Fibroblast of peridontal ligament (primary cell): ENCODE data around the gene SUPT7L.
A peak's percentile ranks its signal among the peaks of the same experiment; 100 is the strongest.

Experiments
- DNase-seq: peaks from one replicate; pipeline ENCODE4 v3.0.0-alpha.2; 2010; ENCODE audit errors: extremely low read depth

The SUPT7L gene

DNA sequence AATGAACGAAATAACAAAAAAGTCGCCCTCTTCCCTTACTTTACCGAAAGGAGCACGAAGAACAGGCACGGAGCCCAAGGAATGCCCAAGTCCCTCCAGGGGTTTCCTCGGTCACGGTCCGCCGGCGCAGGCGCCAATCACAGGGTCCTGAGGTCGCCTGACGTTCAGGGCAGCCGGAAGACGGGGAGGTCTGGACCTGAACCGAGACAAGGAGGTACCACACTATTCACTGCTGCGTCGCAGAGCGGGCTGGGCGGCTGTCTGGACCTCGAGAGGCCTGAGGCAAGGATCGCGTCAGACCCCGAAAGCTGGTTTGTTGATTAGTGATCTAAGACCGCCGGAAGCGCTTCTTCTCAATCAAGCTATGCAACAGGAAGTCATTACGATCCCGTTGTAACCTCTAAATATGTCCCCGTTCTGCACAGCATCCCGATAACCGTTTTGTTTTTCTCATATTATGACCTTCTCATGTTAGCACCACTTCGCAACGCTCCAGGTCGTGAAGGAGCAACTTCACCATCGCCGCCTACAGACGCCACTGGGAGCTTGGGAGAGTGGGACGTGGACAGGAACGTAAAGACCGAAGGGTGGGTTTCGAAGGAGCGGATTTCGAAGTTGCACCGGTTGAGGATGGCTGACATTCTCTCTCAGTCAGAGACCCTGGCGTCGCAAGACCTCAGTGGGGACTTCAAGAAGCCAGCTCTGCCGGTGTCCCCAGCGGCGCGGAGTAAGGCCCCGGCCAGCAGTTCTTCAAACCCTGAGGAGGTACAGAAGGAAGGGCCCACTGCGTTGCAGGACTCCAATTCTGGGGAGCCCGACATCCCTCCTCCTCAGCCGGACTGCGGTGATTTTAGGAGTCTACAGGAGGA is at the start of gene SUPT7L, which contains the start of gene SLC4A1AP:
Gene SUPT7L, minus strand, starts transcription at position 330 of the 869 bp plus-strand sequence. CDS start 1,422 bp downstream, outside the sequence.
Gene SLC4A1AP, plus strand, starts transcription at position 605 of the 869 bp plus-strand sequence. Its CDS starts 26 bp downstream, at position 631.
- DNase-seq, result peak; percentile 92

GRCh38 chr2:27713201-27713600 is 49.8 kb upstream of the SUPT7L start:
- no peak for DNase-seq

DNA sequence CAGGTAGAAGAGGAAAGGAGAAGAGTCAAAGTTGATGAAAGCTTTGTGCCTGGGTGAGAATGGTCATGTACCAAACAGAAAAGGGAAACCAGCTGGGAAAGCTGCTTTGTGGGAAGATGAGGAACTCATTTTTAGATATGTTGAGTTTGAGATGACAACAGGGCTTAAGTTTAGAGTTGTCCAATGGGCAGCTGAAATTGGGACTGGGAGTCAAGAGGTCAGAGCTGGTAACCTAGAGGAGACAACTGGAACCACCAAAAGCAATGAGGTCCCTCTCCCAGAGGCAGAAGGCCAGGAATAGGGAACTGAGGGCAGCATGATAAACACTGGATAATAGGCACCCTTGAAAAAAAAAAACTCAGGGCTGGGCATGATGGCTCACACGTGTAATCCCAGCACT is 49.1 kb upstream of the SUPT7L start:
- no peak for DNase-seq

- DNase-seq, result no peak
These were observed 48.4 kb upstream of the SUPT7L start for GRCh38 chr2:27711804-27712203.

- DNase-seq, result no peak
These were observed 47.4 kb upstream of the SUPT7L start for GRCh38 chr2:27710640-27711430.

GRCh38 chr2:27709960-27710575 is 46.7 kb upstream of the SUPT7L start:
- no peak for DNase-seq

DNA sequence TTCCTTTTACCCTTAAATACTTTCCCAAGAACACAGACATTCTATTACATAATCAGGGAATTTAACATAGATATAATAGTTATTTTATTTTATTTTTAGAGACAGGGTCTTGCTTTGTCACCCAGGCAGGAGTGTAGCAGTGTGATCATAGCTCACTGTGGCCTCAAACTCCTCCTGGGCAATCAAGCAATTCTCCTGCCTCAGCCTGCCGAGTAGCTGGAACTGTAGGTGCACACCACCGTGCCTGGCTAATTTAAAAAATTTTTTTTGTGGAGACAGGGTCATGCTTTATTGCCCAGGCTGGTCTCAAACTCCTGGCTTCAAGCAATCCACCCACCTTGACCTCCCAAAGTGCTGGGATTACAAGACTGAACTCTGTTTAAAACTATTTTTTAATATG is 45.9 kb upstream of the SUPT7L start:
- DNase-seq, result no peak

DNA sequence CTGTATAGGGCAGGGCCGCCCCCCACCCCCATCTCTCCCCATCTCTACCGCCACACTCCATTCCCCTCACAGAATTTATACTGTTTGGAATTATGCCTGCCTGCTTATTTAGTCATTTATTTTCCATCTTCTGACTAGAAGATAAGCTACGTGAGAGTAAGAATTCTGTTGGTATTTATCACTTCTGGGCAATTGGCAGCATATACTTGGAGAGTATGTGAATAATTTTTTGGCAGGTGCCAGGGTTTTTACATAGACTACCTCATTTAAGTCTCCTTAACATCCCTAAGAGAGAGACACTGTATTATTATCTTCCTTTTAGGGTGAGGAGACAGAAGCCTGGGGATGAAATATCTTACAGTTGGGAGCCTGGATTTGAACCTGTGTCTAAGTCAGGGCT is 45.3 kb upstream of the SUPT7L start:
- no peak for DNase-seq

GRCh38 chr2:27708257-27708654 is 44.8 kb upstream of the SUPT7L start:
- DNase-seq, result no peak

- no peak for DNase-seq
These were observed 44.2 kb upstream of the SUPT7L start for GRCh38 chr2:27707462-27708256.

- peak; percentile 93 for DNase-seq
These were observed 42.6 kb upstream of the SUPT7L start for GRCh38 chr2:27705851-27706622.

DNA sequence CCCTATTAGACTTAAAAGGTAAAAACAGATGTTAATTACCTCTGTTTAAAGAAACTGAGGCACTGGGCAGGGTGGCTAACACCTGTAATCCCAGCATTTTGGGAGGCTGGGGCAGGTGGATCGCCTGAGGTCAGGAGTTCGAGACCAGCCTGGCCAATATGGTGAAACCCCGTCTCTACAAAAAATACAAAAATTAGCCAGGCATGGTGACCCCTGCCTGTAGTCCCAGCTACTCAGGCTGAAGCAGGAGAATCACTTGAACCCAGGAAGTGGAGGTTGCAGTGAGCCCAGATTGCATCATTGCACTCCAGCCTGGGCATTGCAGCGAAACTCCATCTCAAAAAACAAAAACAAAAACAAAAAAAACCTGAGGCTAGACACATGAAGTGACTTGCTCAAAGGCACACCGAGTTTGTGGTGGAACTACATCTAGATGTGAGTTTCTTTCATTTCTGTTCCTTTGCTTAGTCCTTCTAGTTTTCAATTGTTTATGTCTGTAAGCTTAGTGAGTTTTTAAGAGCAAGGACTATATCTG is 41.0 kb upstream of the SUPT7L start:
- DNase-seq, result no peak

- DNase-seq, result peak; percentile 99
These were observed 40.4 kb upstream of the SUPT7L start for GRCh38 chr2:27703638-27704341.

DNA sequence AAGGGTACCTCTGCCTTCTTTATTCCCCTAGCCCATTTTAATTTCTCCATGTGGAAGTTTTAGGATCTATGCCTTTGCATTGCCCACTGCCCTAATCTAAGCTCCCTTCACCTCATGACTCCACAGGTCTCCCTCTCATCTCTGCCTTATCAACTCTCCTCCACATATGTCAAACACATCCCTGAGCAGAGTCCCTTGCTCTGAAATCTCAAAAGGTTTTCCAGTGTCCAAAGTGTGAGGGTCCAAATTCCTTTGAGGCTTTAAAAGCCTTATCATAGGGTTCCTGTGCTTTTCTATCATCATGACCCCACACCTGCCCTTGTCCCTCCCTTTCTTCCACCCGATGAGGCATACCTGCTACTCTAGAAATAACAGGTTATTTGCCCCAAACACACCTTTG is 38.9 kb upstream of the SUPT7L start:
- DNase-seq, result no peak

DNA sequence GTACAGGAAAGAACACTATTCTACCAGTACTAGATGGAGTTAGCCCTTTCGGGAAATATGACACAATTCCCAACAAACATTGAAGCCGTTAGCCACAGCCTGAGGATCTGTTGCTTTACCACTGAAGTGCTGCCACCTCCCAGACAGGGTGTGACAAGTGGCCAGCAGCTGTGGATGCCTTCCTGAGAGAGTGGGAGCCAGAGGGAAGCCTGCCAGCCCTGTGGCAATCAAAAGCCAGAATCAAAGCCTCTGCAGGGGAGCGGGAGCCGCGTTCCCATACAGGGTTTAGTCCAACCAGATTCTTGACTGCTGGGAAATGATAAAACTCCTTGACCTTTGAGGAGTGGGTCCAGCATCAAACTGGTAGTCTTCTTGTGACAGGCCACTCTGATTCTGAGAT is 38.3 kb upstream of the SUPT7L start:
- DNase-seq, result peak; percentile 42

- no peak for DNase-seq
These were observed 34.2 kb upstream of the SUPT7L start for GRCh38 chr2:27697660-27698059.

DNA sequence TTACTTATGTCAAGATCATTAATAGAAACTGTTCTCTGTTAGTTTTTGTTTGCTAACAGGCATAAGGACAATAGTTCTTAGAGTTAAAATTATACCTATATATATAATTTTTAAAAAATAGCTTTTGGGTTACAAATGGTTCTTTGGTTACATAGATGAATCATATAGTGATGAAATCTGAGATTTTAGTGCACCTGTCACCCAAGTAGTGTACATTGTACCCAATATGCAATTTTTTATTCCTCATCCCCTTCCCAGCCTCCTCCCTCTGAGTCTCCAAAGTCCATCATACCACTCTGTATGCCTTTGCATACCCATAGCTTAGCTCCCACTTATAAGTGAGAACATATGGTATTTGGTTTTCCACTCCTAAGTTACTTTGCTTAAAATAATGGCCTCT is 26.6 kb upstream of the SUPT7L start:
- no peak for DNase-seq

DNA sequence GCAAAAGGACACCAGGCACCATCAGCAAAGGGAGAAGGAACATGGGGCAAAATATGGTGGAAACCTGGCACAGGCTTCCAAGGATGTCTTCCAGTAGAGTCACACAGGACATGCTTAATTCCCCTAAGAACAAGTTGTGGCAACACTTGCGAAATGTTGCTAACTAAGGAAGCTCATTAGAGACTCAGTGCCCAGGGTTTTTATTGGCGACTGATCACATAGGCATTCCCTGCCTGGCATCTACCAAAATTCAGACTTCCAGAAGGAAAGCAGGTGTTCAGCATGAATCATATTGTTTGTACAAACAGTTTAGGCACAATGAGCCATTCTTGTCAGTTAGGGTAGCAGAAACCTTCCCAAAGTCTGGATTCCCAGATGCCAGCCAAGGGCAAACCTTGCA is 26.0 kb upstream of the SUPT7L start:
- DNase-seq, result no peak

GRCh38 chr2:27687232-27687631 is 23.8 kb upstream of the SUPT7L start:
- no peak for DNase-seq

GRCh38 chr2:27685577-27685976 is 22.2 kb upstream of the SUPT7L start:
- no peak for DNase-seq
